PC-9 (cell line): ENCODE data around the gene TTYH1.

ENCODE experiments used
- CTCF ChIP-seq: fragments of 200-600 bp; sonication (generic); conservative IDR thresholded peaks from 2 replicates; pipeline ENCODE4 v1.6.1; 2017; ENCODE audit warnings: mixed run types, antibody characterized with exemption, mild to moderate bottlenecking, moderate library complexity
- EZH2 ChIP-seq: fragments of 200-600 bp; sonication (generic); IDR thresholded peaks from 2 replicates; pipeline ENCODE4 v1.8.0; 2017; ENCODE audit warnings: antibody characterized with exemption, low read depth

GRCh38 chr19:54379187-54379678, 36.0 kb upstream of the TTYH1 start:
- TF ChIP-seq CTCF (no peak), EZH2 (no peak)
